Right kidney (tissue), 1 donor: ENCODE measurements around the gene NLRP6.
"Not testable (repeated sequence)": the region's sequence is repeated elsewhere in the genome, so short reads cannot be mapped to it uniquely, and the experiment has no call there.

Experiments used
- DNase-seq: peaks from one replicate; pipeline ENCODE4 v3.0.0-alpha.2; 2016

The NLRP6 gene

DNA sequence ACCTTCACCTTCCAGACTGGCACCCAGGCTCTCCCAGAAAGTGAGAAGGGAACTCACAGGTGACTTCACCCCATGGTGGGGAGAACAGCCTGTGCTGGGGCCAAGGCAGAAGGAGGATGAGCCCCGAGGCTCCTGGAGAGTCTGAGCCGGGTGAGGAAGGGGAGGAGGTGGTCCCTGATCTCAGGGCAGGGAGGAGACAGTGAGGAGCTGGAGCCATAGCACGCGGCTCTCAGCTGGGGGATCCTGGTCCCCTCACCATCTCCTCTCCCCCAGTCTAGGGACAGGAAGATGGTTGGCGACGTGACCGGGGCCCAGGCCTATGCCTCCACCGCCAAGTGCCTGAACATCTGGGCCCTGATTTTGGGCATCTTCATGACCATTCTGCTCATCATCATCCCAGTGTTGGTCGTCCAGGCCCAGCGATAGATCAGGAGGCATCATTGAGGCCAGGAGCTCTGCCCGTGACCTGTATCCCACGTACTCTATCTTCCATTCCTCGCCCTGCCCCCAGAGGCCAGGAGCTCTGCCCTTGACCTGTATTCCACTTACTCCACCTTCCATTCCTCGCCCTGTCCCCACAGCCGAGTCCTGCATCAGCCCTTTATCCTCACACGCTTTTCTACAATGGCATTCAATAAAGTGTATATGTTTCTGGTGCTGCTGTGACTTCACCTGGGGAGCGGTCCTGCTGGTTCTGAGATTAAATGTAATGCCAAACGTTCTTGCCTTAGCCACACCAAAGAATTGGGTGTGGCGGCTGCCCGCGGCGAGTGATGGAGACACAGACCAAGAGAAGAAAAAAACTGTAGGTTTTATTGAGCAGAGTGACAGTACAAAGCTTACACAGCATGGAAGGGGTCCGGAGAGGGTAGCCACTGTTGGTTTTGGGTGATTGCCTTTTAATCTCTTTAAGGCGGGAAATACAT, 30.8 kb downstream of the NLRP6 start:
- DNase-seq, result not testable (repeated sequence)

- DNase-seq, result not testable (repeated sequence)
Measured at GRCh38 chr11:309979-310572, 31.9 kb downstream of the NLRP6 start.

- not testable (repeated sequence) for DNase-seq
Measured at GRCh38 chr11:311013-311748, 33.0 kb downstream of the NLRP6 start.

DNA sequence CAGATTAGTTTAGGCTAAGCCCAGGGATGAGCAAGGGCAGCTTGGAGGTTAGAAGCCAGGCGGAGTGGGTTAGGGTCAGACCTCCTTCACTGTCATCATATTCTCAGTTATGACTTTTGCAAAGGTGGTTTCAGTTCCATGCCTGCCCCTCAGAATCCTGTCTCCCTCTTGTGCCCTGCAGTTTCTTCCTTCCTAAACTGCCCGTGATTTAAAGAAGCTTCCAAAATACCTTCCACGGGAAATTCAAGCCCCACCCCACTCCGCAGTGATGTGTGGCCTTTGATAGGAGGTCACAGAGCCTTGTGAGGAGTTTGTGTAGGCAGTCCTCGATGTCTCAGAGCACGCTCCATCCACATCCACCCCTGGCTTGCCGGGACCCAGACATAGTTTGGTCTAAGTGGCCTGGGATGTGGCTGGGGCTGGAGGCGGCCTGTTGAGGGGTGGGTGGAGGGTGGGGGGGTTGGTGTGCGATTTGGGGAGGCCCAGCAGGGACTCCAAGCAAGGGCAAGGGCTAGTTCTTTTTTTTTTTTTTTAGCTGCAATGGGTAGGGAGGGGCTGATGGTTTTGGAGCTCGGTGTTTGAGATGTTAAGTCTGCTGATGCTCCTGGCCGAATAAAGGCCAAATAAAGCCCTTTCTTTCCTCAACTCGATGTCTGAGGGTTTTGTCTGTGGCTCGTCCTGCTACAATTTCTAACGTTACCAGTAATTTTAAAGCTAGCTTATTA, 34.0 kb downstream of the NLRP6 start:
- DNase-seq, result no peak

- DNase-seq, result peak; percentile 63
Measured at GRCh38 chr11:313304-313786, 35.1 kb downstream of the NLRP6 start.

DNA sequence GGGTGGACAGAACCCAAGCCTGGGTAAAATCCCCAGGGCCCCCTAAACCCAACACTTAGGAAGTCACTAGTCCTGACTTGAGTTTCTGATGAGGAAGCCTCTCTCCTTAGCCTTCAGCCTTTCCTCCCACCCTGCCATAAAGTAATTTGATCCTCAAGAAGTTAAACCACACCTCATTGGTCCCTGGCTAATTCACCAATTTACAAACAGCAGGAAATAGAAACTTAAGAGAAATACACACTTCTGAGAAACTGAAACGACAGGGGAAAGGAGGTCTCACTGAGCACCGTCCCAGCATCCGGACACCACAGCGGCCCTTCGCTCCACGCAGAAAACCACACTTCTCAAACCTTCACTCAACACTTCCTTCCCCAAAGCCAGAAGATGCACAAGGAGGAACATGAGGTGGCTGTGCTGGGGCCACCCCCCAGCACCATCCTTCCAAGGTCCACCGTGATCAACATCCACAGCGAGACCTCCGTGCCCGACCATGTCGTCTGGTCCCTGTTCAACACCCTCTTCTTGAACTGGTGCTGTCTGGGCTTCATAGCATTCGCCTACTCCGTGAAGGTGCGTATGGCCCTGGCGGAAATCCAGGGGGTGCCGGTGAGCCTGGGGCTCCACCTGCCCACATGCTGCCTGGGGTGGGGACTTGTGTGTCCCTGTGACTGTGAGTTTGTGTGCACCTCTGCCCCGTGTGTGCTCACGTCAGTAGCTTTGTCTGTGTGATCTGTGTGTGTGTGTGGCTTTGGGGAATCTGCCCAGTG, 35.8 kb downstream of the NLRP6 start, which contains the start of gene IFITM1:
IFITM1 (plus strand) TSS at position 254 of the 767 bp plus-strand sequence; CDS start at position 385, 131 bp downstream.
- DNase-seq, result peak; percentile 72

DNA sequence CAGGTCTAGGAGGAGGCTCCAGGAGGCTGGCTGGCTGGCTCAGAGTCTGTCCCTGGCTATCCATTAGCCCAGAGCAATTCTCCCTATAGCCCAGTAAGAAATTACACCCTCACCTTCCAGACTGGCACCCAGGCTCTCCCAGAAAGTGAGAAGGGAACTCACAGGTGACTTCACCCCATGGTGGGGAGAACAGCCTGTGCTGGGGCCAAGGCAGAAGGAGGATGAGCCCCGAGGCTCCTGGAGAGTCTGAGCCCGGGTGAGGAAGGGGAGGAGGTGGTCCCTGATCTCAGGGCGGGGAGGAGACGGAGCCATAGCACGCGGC, 36.3 kb downstream of the NLRP6 start:
- not testable (repeated sequence) for DNase-seq

- no peak for DNase-seq
Measured at GRCh38 chr11:315051-315481, 36.9 kb downstream of the NLRP6 start.

DNA sequence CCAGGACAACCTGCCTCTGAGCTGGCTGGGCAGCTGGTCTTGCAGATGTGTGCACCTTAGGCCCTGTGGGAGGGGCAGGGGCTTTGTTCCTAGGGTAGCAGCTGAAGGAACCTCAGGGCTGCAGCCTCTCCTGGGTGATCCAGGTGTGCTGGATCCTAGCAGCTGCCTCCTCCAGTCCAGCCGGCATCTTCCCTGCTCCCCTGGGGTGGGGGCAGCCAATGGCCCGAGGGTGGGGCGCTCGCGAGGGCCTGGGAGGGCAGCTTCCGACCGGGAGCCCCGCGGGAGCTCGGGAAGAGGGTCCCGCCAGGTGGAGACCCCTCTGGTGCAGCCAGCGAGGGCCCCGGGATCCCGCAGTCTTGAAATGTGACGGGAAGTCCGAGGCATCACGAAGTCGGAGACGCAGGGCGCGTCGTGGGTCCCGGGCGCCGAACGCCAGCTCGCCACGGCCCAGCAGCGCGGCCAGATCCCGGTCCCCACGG, 37.3 kb downstream of the NLRP6 start:
- no peak for DNase-seq

DNA sequence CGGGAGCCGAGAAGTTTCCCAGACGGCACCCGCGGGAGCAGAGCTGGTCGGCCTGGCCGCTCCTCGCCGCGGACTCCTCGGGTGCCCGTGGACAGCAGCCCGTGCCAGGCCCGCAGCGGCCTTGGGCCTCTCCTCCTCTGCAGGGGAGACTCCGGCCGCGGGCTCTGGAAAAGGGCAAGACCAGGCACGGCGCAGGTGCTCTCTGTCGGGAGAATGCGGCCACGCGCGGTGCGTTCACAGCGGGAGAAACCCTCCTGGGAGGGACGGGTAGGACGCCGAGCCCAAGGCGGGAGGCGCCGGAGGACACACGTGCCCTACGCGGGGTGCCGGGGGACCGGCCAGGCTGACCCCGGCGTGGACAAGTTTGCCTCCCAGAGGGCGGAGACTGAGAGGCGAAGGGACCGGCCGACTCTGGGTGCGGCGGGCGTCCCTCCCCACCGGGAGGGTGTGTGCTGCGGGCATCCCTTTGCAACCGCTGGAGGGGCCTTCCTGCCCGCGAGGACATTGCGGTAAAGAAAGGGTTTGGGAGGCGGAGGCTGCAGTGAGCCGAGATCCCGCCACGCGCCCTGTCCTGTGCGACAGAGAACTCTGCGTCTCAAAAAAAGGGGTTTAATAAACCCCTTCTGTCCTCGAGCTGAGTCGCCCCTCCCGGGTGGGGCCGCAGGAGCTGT, 38.0 kb downstream of the NLRP6 start:
- DNase-seq, result peak; percentile 69

GRCh38 chr11:316891-317301, 38.7 kb downstream of the NLRP6 start:
- no peak for DNase-seq

GRCh38 chr11:317668-318404, 39.6 kb downstream of the NLRP6 start:
- DNase-seq, result not testable (repeated sequence)

DNA sequence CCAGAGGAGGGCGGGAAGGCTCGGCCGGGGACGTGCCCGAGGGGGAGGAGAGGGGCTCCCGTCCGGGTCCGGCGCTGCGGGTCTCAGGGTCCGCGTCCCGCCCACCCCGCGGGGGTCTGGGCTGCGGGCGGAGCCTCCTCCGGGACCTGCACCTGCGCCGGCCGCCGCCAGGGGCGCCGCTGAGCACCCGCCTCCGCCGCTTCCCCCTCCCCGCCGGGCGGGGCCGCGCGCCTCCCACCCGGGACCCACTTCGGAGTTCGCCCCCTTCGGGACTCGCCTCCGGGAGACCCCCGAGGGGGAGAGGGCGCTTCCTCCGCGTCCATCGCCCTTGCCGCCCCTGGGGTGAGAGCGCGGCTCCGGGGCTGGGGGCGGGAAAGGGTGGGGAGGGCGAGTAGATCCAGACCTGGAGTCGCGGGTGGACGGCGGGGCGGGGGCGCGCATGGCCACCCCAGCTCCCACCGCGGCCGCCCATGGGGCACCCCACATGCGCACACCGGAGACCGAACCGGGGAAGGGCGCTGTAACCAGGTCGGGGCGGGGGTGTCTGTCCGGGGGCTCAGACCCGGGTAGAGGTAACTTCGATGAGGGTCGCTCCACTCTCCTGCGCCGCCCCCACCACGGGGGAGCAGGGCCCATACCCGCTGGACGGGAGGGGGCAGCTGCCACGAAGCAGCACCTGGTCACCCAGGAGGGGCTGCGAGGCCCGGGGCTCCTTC, 40.4 kb downstream of the NLRP6 start:
- DNase-seq, result not testable (repeated sequence)

GRCh38 chr11:319121-319887, 41.1 kb downstream of the NLRP6 start:
- DNase-seq, result peak; percentile 57

GRCh38 chr11:319888-320273, 41.7 kb downstream of the NLRP6 start:
- DNase-seq, result not testable (repeated sequence)

DNA sequence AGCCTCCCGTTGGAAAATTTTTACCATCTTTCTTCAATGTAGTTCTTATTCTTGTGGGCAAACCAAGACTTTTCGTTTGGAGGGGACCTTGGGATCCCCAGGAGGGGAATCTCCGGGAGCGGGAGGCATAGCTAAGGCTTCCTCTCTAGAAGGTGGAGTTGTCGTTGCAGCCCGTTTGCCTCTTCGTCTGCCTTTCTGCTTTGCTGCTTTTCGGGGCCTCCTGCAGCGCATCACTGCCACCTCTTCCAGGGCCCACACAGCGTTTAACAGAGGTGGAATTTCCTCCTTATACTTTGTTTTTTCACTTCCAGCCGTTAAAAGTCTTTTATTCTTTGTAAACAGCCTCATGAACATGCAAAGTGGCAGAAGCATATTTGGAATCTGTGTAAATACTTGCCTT, 45.9 kb downstream of the NLRP6 start:
- DNase-seq, result peak; percentile 49

GRCh38 chr11:324593-325517, 46.6 kb downstream of the NLRP6 start:
- DNase-seq, result peak; percentile 65
